HepG2 (cell line): ENCODE results near the gene BRCA1. TPM values are rescaled to one million over a fixed set of nuclear protein-coding genes. Genes with fewer than 3 reads are reported as not detected.

ENCODE experiments used
- AKNA ChIP-seq: sonication (generic); formaldehyde crosslinking; IDR thresholded peaks from 2 replicates; pipeline ENCODE4 v1.4.0; 2020; ENCODE audit warnings: missing genetic modification reagents, borderline replicate concordance
- ATRX ChIP-seq: sonication (generic); formaldehyde crosslinking; IDR thresholded peaks from 2 replicates; pipeline ENCODE4 v1.4.0; 2020; ENCODE audit warnings: missing genetic modification reagents, borderline replicate concordance
- HNF4A ChIP-seq: sonication (generic); formaldehyde crosslinking; IDR thresholded peaks from 2 replicates; pipeline ENCODE4 v1.4.0; 2020; ENCODE audit warnings: missing genetic modification reagents
- HNRNPUL1 ChIP-seq: fragments of 200-400 bp; formaldehyde crosslinking; IDR thresholded peaks from 2 replicates; pipeline ENCODE4 v1.6.1; 2017; ENCODE audit warnings: low read depth, mild to moderate bottlenecking, low read length, moderate library complexity
- RBAK ChIP-seq: sonication (generic); formaldehyde crosslinking; IDR thresholded peaks from 2 replicates; pipeline ENCODE4 v1.5.1; 2020; ENCODE audit warnings: mild to moderate bottlenecking, missing genetic modification reagents
- SNRNP70 ChIP-seq: fragments of 200-400 bp; formaldehyde crosslinking; IDR thresholded peaks from 2 replicates; pipeline ENCODE4 v1.6.1; 2017; ENCODE audit warnings: mild to moderate bottlenecking, low read depth, low read length, moderate library complexity
- ZEB1 ChIP-seq: IDR thresholded peaks from 2 replicates; pipeline ENCODE4 v1.6.1; 2012; ENCODE audit warnings: mild to moderate bottlenecking, low read depth, inconsistent platforms; ENCODE audit not compliant: insufficient replicate concordance
- ZNF10 ChIP-seq: sonication (generic); formaldehyde crosslinking; IDR thresholded peaks from 2 replicates; pipeline ENCODE4 v1.4.0; 2020; ENCODE audit warnings: mild to moderate bottlenecking, low read depth, missing genetic modification reagents, borderline replicate concordance
- ZNF136 ChIP-seq: sonication (generic); formaldehyde crosslinking; IDR thresholded peaks from 2 replicates; pipeline ENCODE4 v1.8.1; 2022; ENCODE audit warnings: low read depth, mild to moderate bottlenecking, moderate library complexity, missing genetic modification reagents
- ZNF20 ChIP-seq: sonication (generic); formaldehyde crosslinking; IDR thresholded peaks from 2 replicates; pipeline ENCODE4 v1.4.0; 2020; ENCODE audit warnings: mild to moderate bottlenecking, moderate library complexity, missing genetic modification reagents
- ZNF24 ChIP-seq: fragments of 450-650 bp; IDR thresholded peaks from 2 replicates; pipeline ENCODE4 v1.6.1; 2017; ENCODE audit warnings: antibody characterized with exemption, mild to moderate bottlenecking
- ZNF570 ChIP-seq: sonication (generic); formaldehyde crosslinking; IDR thresholded peaks from 2 replicates; pipeline ENCODE4 v1.4.0; 2020; ENCODE audit warnings: mild to moderate bottlenecking, missing genetic modification reagents, borderline replicate concordance
- polyA plus RNA-seq, 8 experiments: library from polyadenylated mRNA; depleted of rRNA in 3 of 8; stranded (reverse) in 7 of 8; unstranded in 1 of 8; fragments of >200 nt; fragmentation: Illumina TruSeq in 4 of 8; extraction: Trizol in 4 of 8; gene quantifications; 2 replicates each; pipeline versions ENCODE4 v1.2.1 to v1.2.3, GENCODE V29; 2011 to 2016; ENCODE audit warnings: low read depth in 4 of 8, missing spikeins in 1 of 8, mixed read lengths in 1 of 8; ENCODE audit not compliant: insufficient read depth in 1 of 8
- total RNA-seq, 5 experiments: library from RNA; depleted of rRNA; stranded (reverse); fragments of >200 nt; fragmentation: Illumina TruSeq; extraction: Trizol; gene quantifications; 2 replicates each; pipeline ENCODE4 v1.2.3, GENCODE V29; 2016; ENCODE audit warnings: low read depth in 1 of 5
- TF ChIP-seq, protein P1 (sequence below): IDR thresholded peaks from 2 replicates; pipeline ENCODE4 v1.6.1; 2018; ENCODE audit warnings: missing genetic modification reagents
- TF ChIP-seq, protein P2 (sequence below): sonication (generic); formaldehyde crosslinking; IDR thresholded peaks from 2 replicates; pipeline ENCODE4 v1.9.0; 2021; ENCODE audit warnings: missing genetic modification reagents, borderline replicate concordance
- TF ChIP-seq, protein P3 (sequence below): IDR thresholded peaks from 2 replicates; pipeline ENCODE4 v1.6.1; 2016; ENCODE audit warnings: low read depth
- TF ChIP-seq, protein P4 (sequence below): sonication (generic); formaldehyde crosslinking; IDR thresholded peaks from 2 replicates; pipeline ENCODE4 v1.9.0; 2021; ENCODE audit warnings: missing genetic modification reagents, mild to moderate bottlenecking, borderline replicate concordance

BRCA1 gene
- total and polyA plus RNA-seq, 2 of the 13 experiments (the other 11 are each of a cell fraction or from before 2014, with no cell fraction given): 13.3 to 37.5 TPM

- TF ChIP-seq AKNA (CRISPR knock-in tag) (no peak), ZNF10 (CRISPR knock-in tag) (no peak), RBAK (CRISPR knock-in tag) (peak; percentile 81; the same call in 1 of the 2 replicates), HNRNPUL1 (no peak), ZEB1 (peak; percentile 60), ATRX (CRISPR knock-in tag) (no peak; the same call in 1 of the 2 replicates), SNRNP70 (no peak), ZNF136 (CRISPR knock-in tag) (peak; percentile 66; the same call in 1 of the 2 replicates), ZNF20 (CRISPR knock-in tag) (no peak), ZNF24 (peak; percentile 79), HNF4A (CRISPR knock-in tag) (peak; percentile 78), ZNF570 (peak; percentile 78; the same call in 1 of the 2 replicates)
- TF ChIP-seq, protein P1, sequence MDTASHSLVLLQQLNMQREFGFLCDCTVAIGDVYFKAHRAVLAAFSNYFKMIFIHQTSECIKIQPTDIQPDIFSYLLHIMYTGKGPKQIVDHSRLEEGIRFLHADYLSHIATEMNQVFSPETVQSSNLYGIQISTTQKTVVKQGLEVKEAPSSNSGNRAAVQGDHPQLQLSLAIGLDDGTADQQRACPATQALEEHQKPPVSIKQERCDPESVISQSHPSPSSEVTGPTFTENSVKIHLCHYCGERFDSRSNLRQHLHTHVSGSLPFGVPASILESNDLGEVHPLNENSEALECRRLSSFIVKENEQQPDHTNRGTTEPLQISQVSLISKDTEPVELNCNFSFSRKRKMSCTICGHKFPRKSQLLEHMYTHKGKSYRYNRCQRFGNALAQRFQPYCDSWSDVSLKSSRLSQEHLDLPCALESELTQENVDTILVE (CRISPR knock-in tag): peak; percentile 99
- TF ChIP-seq, protein P2, sequence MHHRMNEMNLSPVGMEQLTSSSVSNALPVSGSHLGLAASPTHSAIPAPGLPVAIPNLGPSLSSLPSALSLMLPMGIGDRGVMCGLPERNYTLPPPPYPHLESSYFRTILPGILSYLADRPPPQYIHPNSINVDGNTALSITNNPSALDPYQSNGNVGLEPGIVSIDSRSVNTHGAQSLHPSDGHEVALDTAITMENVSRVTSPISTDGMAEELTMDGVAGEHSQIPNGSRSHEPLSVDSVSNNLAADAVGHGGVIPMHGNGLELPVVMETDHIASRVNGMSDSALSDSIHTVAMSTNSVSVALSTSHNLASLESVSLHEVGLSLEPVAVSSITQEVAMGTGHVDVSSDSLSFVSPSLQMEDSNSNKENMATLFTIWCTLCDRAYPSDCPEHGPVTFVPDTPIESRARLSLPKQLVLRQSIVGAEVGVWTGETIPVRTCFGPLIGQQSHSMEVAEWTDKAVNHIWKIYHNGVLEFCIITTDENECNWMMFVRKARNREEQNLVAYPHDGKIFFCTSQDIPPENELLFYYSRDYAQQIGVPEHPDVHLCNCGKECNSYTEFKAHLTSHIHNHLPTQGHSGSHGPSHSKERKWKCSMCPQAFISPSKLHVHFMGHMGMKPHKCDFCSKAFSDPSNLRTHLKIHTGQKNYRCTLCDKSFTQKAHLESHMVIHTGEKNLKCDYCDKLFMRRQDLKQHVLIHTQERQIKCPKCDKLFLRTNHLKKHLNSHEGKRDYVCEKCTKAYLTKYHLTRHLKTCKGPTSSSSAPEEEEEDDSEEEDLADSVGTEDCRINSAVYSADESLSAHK (CRISPR knock-in tag): peak; percentile 73; the same call in 1 of the 2 replicates
- TF ChIP-seq, protein P3, sequence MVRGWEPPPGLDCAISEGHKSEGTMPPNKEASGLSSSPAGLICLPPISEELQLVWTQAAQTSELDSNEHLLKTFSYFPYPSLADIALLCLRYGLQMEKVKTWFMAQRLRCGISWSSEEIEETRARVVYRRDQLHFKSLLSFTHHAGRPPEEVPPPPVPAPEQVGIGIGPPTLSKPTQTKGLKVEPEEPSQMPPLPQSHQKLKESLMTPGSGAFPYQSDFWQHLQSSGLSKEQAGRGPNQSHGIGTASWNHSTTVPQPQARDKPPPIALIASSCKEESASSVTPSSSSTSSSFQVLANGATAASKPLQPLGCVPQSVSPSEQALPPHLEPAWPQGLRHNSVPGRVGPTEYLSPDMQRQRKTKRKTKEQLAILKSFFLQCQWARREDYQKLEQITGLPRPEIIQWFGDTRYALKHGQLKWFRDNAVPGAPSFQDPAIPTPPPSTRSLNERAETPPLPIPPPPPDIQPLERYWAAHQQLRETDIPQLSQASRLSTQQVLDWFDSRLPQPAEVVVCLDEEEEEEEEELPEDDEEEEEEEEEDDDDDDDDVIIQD: peak; percentile 96
- TF ChIP-seq, protein P4, sequence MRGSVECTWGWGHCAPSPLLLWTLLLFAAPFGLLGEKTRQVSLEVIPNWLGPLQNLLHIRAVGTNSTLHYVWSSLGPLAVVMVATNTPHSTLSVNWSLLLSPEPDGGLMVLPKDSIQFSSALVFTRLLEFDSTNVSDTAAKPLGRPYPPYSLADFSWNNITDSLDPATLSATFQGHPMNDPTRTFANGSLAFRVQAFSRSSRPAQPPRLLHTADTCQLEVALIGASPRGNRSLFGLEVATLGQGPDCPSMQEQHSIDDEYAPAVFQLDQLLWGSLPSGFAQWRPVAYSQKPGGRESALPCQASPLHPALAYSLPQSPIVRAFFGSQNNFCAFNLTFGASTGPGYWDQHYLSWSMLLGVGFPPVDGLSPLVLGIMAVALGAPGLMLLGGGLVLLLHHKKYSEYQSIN: no peak; the same call in 1 of the 2 replicates
Measured at GRCh38 chr17:42997984-42998938, 126.9 kb downstream of the BRCA1 start, which contains the start of gene RPL27 (continued).
